K562 (cell line): ENCODE data around the gene BPTF.
"Not testable (repeated sequence)": the region's sequence is repeated elsewhere in the genome, so short reads cannot be mapped to it uniquely, and the experiment has no call there.

ENCODE experiments used
- BHLHE40 ChIP-seq: IDR thresholded peaks from 2 replicates; pipeline ENCODE4 v1.6.1; 2011; ENCODE audit warnings: low read length, improper control_type of control experiment
- CTCF ChIP-seq, 3 experiments: IDR thresholded peaks in 2 of 3; conservative IDR thresholded peaks in 1 of 3; 2 replicates each; pipeline ENCODE4 v1.5.1; 2011 to 2012; ENCODE audit warnings: low read length in 3 of 3, mild to moderate bottlenecking in 3 of 3, control low read depth in 2 of 3, improper control_type of control experiment in 1 of 3, inconsistent platforms in 1 of 3, low read depth in 1 of 3, mixed read lengths in 1 of 3, moderate library complexity in 1 of 3; ENCODE audit not compliant: insufficient read depth in 2 of 3
- EP300 ChIP-seq: IDR thresholded peaks from 2 replicates; pipeline ENCODE4 v1.6.1; 2012; ENCODE audit warnings: low read length, improper control_type of control experiment
- EZH2 ChIP-seq: IDR thresholded peaks from 2 replicates; pipeline ENCODE4 v1.6.1; 2012; ENCODE audit warnings: low read depth, mild to moderate bottlenecking, inconsistent platforms, low read length, borderline replicate concordance
- GTF3C2 ChIP-seq: IDR thresholded peaks from 3 replicates; pipeline ENCODE4 v1.6.1; 2011; ENCODE audit warnings: borderline replicate concordance, mild to moderate bottlenecking, moderate library complexity; ENCODE audit not compliant: insufficient read length; ENCODE audit errors: extremely low read depth
- MXI1 ChIP-seq: IDR thresholded peaks from 2 replicates; pipeline ENCODE4 v1.6.1; 2011; ENCODE audit warnings: low read depth, mild to moderate bottlenecking, improper control_type of control experiment, low read length
- NFIC ChIP-seq: fragments of 450-650 bp; IDR thresholded peaks from 2 replicates; pipeline ENCODE4 v1.6.1; 2017; ENCODE audit warnings: mild to moderate bottlenecking, inconsistent platforms
- SP1 ChIP-seq: sonication (generic); formaldehyde crosslinking; IDR thresholded peaks from 2 replicates; pipeline ENCODE4 v1.8.1; 2022; ENCODE audit warnings: mild to moderate bottlenecking, missing genetic modification reagents
- USF1 ChIP-seq: sonication (generic); formaldehyde crosslinking; IDR thresholded peaks from 2 replicates; pipeline ENCODE4 v1.9.0; 2022; ENCODE audit warnings: mild to moderate bottlenecking, missing genetic modification reagents
- ZBED1 ChIP-seq: IDR thresholded peaks from 2 replicates; pipeline ENCODE4 v1.6.1; 2014
- ZBTB33 ChIP-seq: sonication (generic); formaldehyde crosslinking; IDR thresholded peaks from 2 replicates; pipeline ENCODE4 v1.8.1; 2023; ENCODE audit warnings: mild to moderate bottlenecking, missing genetic modification reagents
- ZBTB8A ChIP-seq: fragments of 450-650 bp; IDR thresholded peaks from 2 replicates; pipeline ENCODE4 v1.6.1; 2018; ENCODE audit warnings: mild to moderate bottlenecking, moderate library complexity; ENCODE audit not compliant: partially characterized antibody
- ZNF444 ChIP-seq: fragments of 250-450 bp; sonication (Bioruptor Pico); IDR thresholded peaks from 2 replicates; pipeline ENCODE4 v1.4.0; 2020; ENCODE audit warnings: mild to moderate bottlenecking, moderate library complexity
- TF ChIP-seq, protein P1 (sequence below), 2 experiments: fragments of 450-650 bp in 1 of 2; sonication (generic) in 1 of 2; formaldehyde crosslinking in 1 of 2; IDR thresholded peaks in 1 of 2; conservative IDR thresholded peaks in 1 of 2; 2 replicates each; pipeline versions ENCODE4 v1.6.1 to v1.8.1; 2016 to 2023; ENCODE audit warnings: mild to moderate bottlenecking in 2 of 2, moderate library complexity in 2 of 2, inconsistent platforms in 1 of 2, missing genetic modification reagents in 1 of 2

DNA sequence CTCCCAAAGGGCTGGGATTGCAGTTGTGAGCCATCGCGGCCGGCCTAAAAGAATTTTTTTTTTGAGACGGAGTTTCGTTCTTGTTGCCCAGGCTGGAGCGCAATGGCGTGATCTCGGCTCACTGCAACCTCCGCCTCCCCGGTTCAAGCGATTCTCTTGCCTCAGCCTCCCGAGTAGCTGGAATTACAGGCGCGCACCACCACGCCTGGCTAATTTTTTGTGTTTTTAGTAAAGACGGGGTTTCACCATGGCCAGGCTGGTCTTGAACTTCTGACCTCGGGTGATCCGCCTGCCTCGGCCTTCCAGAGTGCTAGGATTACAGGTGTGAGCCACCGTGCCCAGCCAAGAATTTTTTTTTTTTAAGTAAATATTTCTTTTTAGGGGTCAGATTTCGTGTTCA is 193.2 kb downstream of the BPTF start:
- not testable (repeated sequence) for TF ChIP-seq EZH2; ZNF444 (CRISPR knock-in tag); USF1 (CRISPR knock-in tag); CTCF (IDR thresholded peaks at IDR 0.05 in 2 of 3, conservative IDR thresholded peaks at IDR 0.05 in 1 of 3; ENCODE audit: insufficient read depth in 2 of 3, low read depth in 1 of 3, low read length in 3 of 3); ZBTB8A; EP300; MXI1; ZBED1; SP1; BHLHE40; NFIC; GTF3C2
- TF ChIP-seq, protein P1, sequence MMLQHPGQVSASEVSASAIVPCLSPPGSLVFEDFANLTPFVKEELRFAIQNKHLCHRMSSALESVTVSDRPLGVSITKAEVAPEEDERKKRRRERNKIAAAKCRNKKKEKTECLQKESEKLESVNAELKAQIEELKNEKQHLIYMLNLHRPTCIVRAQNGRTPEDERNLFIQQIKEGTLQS (IDR thresholded peaks at IDR 0.05) = not testable (repeated sequence)
- TF ChIP-seq, protein P1 (CRISPR knock-in tag; conservative IDR thresholded peaks at IDR 0.05) = not testable (repeated sequence)
- peak; percentile 79; the same call in 1 of the 2 replicates for TF ChIP-seq ZBTB33 (CRISPR knock-in tag)
